Measurements from ENCODE around the gene SLC5A10. TPM values are rescaled to one million over a fixed set of nuclear protein-coding genes. Genes with fewer than 3 reads are reported as not detected.

Gene SLC5A10
- total and polyA plus RNA-seq, 8 donors: 0.60 to 1.0 (median 0.77) TPM; not detected in 2

DNA sequence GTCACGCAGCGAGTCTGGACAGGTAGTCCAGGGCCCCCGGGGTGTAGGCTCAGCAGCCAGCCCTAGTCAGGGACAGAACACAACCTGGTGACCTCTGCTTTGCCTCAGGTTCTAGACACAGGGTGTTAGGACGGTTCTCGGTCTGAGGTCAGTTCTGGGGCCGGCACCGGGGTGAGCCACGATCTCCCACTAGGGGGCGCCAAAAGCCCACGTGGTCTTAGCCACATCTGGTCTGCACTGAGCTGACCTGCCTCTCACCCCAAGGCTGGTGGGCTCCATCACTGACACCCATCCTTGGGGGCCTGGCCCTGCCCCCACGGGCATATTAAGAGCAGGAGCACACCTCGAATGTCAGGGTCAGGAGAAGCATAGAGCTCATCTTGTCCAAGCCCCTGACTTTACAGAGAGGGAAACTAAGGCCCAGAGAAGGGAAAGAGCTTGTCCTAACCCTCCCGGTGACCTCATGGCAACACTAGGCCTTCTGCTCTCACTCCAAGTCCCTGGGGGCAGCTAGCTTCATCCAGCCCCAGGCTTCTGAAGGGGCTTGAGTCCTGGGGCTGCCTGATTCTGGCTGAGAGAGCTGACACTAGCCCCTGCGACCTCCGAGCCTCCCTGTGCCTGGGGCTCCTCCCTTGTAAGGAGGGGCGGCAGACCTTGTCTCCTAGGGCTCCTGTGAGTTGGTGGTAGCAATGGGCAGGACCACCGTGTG, 9.0 kb downstream of the SLC5A10 start:
- peak; percentile 55 to 95 (median 76) for DNase-seq
- intact Hi-C loops (cut with DNase I): no loop called here
- TF ChIP-seq, protein P1, sequence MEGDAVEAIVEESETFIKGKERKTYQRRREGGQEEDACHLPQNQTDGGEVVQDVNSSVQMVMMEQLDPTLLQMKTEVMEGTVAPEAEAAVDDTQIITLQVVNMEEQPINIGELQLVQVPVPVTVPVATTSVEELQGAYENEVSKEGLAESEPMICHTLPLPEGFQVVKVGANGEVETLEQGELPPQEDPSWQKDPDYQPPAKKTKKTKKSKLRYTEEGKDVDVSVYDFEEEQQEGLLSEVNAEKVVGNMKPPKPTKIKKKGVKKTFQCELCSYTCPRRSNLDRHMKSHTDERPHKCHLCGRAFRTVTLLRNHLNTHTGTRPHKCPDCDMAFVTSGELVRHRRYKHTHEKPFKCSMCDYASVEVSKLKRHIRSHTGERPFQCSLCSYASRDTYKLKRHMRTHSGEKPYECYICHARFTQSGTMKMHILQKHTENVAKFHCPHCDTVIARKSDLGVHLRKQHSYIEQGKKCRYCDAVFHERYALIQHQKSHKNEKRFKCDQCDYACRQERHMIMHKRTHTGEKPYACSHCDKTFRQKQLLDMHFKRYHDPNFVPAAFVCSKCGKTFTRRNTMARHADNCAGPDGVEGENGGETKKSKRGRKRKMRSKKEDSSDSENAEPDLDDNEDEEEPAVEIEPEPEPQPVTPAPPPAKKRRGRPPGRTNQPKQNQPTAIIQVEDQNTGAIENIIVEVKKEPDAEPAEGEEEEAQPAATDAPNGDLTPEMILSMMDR (IDR thresholded peaks at IDR 0.05): peak; percentile 93 to 95

GRCh38 chr17:18961634-18962493, 9.9 kb downstream of the SLC5A10 start:
- Histone ChIP-seq H3K27me3 (no peaks in the 10 kb centered on the region), H3K36me3 (no peaks in the 10 kb centered on the region), H3K9me3 (no peaks in the 10 kb centered on the region), H3K4me3 (no peak overlapping the region), H3K27ac (no peak overlapping the region), H3K4me1 (no peaks in the 10 kb centered on the region)
- TF ChIP-seq, protein P1 (IDR thresholded peaks at IDR 0.05): no peak
- intact Hi-C loops (cut with DNase I): no loop called here
- ATAC-seq: peak; percentile 22
- peak in 1 of 4 donors; percentile 47 for DNase-seq

More for the DNA sequence above, 9.0 kb downstream of the SLC5A10 start:
- no peaks in the 10 kb centered on the region for H3K9me3 ChIP-seq
- peak; percentile 94 for ATAC-seq
- H3K36me3 ChIP-seq: no peaks in the 10 kb centered on the region
- no peak overlapping the region for H3K4me3 ChIP-seq
- H3K27ac ChIP-seq: no peak overlapping the region
- no peaks in the 10 kb centered on the region for H3K27me3 ChIP-seq
- no peaks in the 10 kb centered on the region for H3K4me1 ChIP-seq

DNA sequence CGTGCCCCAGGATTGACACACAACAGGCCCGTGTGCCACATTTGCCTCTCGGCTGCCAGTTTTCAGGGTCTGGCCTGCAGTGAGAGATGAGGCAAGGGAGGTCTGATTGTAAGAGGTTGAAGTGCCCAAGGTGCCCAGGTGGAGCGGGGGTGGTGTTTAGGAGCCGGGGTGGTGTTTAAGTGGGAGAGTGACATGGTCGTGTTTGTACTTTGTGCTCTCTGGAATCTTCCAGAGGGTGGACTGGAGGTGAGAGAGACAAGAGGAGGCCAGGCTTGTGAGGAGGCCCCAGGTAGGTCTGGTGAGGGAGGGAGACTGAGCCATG, 10.5 kb downstream of the SLC5A10 start:
- H3K27me3 ChIP-seq: no peaks in the 10 kb centered on the region
- H3K4me3 ChIP-seq: no peak overlapping the region
- no peak for ATAC-seq
- DNase-seq: peak in 1 of 4 donors; percentile 49
- intact Hi-C loops (cut with DNase I): no loop called here
- TF ChIP-seq, protein P1 (IDR thresholded peaks at IDR 0.05): no peak
- no peaks in the 10 kb centered on the region for H3K36me3 ChIP-seq
- peaks cover 0 to 3% of the 10 kb centered on the region in 2 donors for H3K4me1 ChIP-seq
- H3K27ac ChIP-seq: no peak overlapping the region
- no peaks in the 10 kb centered on the region for H3K9me3 ChIP-seq

DNA sequence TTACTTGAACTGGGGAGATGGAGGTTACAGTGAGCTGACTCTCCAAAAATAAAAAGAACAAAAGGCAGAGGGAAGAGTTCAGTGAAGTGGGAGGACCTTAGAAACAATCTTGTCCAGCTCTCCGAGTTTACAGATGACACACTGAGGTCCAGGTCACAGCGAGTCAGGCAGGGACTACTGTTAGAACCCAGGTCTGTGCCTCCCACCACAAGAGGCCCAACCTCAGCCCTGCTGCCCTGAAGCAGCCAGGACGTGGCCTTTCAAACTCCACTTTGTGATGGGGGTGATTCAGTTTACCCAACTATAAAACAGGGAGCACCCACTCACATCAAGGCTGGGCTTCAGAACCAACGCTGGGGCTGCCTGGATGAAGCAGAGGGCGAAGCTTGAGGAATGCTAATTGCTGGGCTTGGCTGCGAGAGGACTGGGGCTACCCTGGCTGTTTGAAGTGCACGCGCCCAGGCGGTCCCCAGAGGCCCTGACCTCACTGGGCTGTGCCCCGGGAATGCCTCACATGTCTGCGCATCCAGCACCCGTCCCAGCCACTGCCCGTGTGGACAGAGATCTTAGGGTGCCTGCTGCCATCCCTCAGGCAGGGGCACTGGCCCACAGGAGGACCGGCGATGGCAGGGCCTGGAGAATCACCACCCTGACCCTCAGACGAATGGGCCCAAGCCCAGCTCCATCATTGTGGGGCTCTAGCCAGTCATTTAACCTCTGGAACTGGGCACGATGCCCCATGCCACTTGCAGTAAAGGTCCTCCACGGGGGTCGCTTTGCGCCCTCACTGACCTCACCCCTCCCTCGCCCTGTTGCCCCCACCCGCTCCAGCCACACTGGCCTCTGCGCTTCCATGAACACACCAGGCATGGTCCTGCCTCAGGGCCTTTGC, 11.4 kb downstream of the SLC5A10 start:
- intact Hi-C loops (cut with DNase I): no loop called here
- TF ChIP-seq, protein P1 (IDR thresholded peaks at IDR 0.05): no peak
- Histone ChIP-seq H3K27ac (no peak overlapping the region), H3K27me3 (no peaks in the 10 kb centered on the region), H3K4me3 (no peak overlapping the region), H3K36me3 (no peaks in the 10 kb centered on the region), H3K4me1 (peaks cover 0 to 12% of the 10 kb centered on the region in 2 donors), H3K9me3 (no peaks in the 10 kb centered on the region)
- DNase-seq (peak in 1 of 4 donors; percentile 63), ATAC-seq (no peak)

All from left lung (tissue), 10 donors.